PC-3 (cell line): ENCODE results near the gene CIB2. TPM values are rescaled to one million over a fixed set of nuclear protein-coding genes. Genes with fewer than 3 reads are reported as not detected.

Experiments
- ATAC-seq: fragments of 200-7000 bp; cut with Tn5 transposase; 2 replicates; pipeline ENCODE4 v1.9.1; 2020; ENCODE audit warnings: mild to moderate bottlenecking, moderate library complexity
- BruUV-seq: library from RNA; stranded (reverse); fragments of 400-500 nt; replicated peaks from 2 replicates; lab custom pipeline; 2021; lab: Mats Ljungman, UMichigan
- CTCF ChIA-PET: fragments of 300-600 bp; sonication (Branson Sonifier 250); formaldehyde crosslinking; loops from one replicate; lab custom pipeline; 2022; ENCODE audit warnings: antibody characterized with exemption; lab: Charles Lee
- POLR2A ChIA-PET: fragments of 300-600 bp; sonication (Branson Sonifier 250); formaldehyde crosslinking; loops from one replicate; lab custom pipeline; 2022; ENCODE audit warnings: antibody characterized with exemption; ENCODE audit not compliant: unreplicated experiment; lab: Charles Lee
- DNase-seq: peaks from one replicate; pipeline ENCODE4 v3.0.0-alpha.2; 2015
- H2AFZ ChIP-seq: fragments of 300-600 bp; sonication (generic); 2 replicates; pipeline ENCODE4 v1.6.0; 2016; ENCODE audit warnings: antibody characterized with exemption, low read length
- H3F3A ChIP-seq: fragments of 300-600 bp; sonication (generic); one replicate; pipeline ENCODE4 v1.6.0; 2017; ENCODE audit warnings: antibody characterized with exemption, low read length, control low read depth, mild to moderate bottlenecking; ENCODE audit not compliant: unreplicated experiment
- H3K27ac ChIP-seq: fragments of 300-600 bp; sonication (generic); 2 replicates; pipeline ENCODE4 v1.5.1; 2016; ENCODE audit warnings: mild to moderate bottlenecking, low read length
- H3K27me3 ChIP-seq: fragments of 300-600 bp; sonication (generic); 2 replicates; pipeline ENCODE4 v1.6.1; 2016; ENCODE audit warnings: low read length, mixed read lengths
- H3K36me3 ChIP-seq: fragments of 300-600 bp; sonication (generic); 2 replicates; pipeline ENCODE4 v1.6.1; 2016; ENCODE audit warnings: low read depth, mixed run types, low read length, mixed read lengths
- H3K4me1 ChIP-seq: fragments of 300-600 bp; sonication (generic); 2 replicates; pipeline ENCODE4 v1.5.1; 2016; ENCODE audit warnings: low read length; ENCODE audit not compliant: insufficient read depth
- H3K4me2 ChIP-seq: fragments of 300-600 bp; sonication (generic); 2 replicates; pipeline ENCODE4 v1.6.0; 2016; ENCODE audit warnings: low read length
- H3K4me3 ChIP-seq: fragments of 300-600 bp; sonication (generic); 2 replicates; pipeline ENCODE4 v1.5.1; 2016; ENCODE audit warnings: mild to moderate bottlenecking, low read length, mixed read lengths
- H3K79me2 ChIP-seq: fragments of 300-600 bp; sonication (generic); 2 replicates; pipeline ENCODE4 v1.6.1; 2017; ENCODE audit warnings: low read length, mixed read lengths
- H3K9ac ChIP-seq: fragments of 300-600 bp; sonication (generic); 2 replicates; pipeline ENCODE4 v1.6.0; 2016; ENCODE audit warnings: mild to moderate bottlenecking, low read length
- H3K9me2 ChIP-seq: fragments of 300-600 bp; sonication (generic); replicated peaks from 2 replicates; pipeline ENCODE4 v1.6.1; 2016; ENCODE audit warnings: mixed run types, low read length, mixed read lengths
- H3K9me3 ChIP-seq: fragments of 300-600 bp; sonication (generic); 2 replicates; pipeline ENCODE4 v1.6.1; 2016; ENCODE audit warnings: low read length, mixed read lengths
- H4K20me1 ChIP-seq: fragments of 300-600 bp; sonication (generic); 2 replicates; pipeline ENCODE4 v1.6.1; 2016; ENCODE audit warnings: low read length, mixed read lengths
- CTCF ChIP-seq: fragments of 300-600 bp; sonication (generic); conservative IDR thresholded peaks from 2 replicates; pipeline ENCODE4 v1.5.1; 2017; ENCODE audit warnings: antibody characterized with exemption, low read depth, mild to moderate bottlenecking, low read length
- EZH2 ChIP-seq: fragments of 300-600 bp; sonication (generic); IDR thresholded peaks from one replicate; pipeline ENCODE4 v1.6.1; 2017; ENCODE audit warnings: antibody characterized with exemption, mild to moderate bottlenecking, low read length; ENCODE audit not compliant: unreplicated experiment
- EZH2phosphoT487 ChIP-seq: fragments of 300-600 bp; sonication (generic); IDR thresholded peaks from 2 replicates; pipeline ENCODE4 v1.6.1; 2018; ENCODE audit warnings: mild to moderate bottlenecking, antibody characterized with exemption, low read length, borderline replicate concordance
- intact Hi-C: fragments of 100-400 bp; cut with micrococcal nuclease; formaldehyde crosslinking; loops from 2 replicates; pipeline ENCODE4 v1.9.0; 2023
- total RNA-seq: library from RNA; depleted of rRNA; stranded (reverse); fragments of >200 nt; gene quantifications from 2 replicates; pipeline ENCODE4 v1.2.3, GENCODE V29; 2014

The CIB2 gene
- total RNA-seq, 1 experiment from 2014 or later: 10.4 TPM

- Histone ChIP-seq H3K4me2 (no peak overlapping the region), H3K9ac (no peak overlapping the region), H3K27me3 (no peaks in the 10 kb centered on the region), H3K4me1 (0 out of 2 replicates have a peak, but pooled peaks cover under 1% of the 10 kb centered on the region), H2AFZ (no peak overlapping the region), H3K27ac (no peak overlapping the region), H3K9me3 (no peaks in the 10 kb centered on the region), H3K4me3 (no peak overlapping the region), H3K9me2 (no peaks in the 10 kb centered on the region), H3K36me3 (no peaks in the 10 kb centered on the region), H4K20me1 (no peaks in the 10 kb centered on the region), H3K79me2 (no peaks in the 10 kb centered on the region), H3F3A (no peaks in the 10 kb centered on the region)
- no peak for TF ChIP-seq EZH2
- TF ChIP-seq EZH2phosphoT487: no peak
- no peak for TF ChIP-seq CTCF
- DNase-seq: no peak
- no peak for ATAC-seq
- BruUV-seq: no TSS peak
- ChIA-PET POLR2A (no interaction called here), CTCF (interaction anchor here (1.0 kb wide), 1 partner anchor 32 kb away, joined by 4 read pairs; no protein-coding TSS in a partner anchor)
- intact Hi-C loops: no loop called here
Observed at GRCh38 chr15:78139578-78139977, 8.3 kb upstream of the CIB2 start.

- ChIA-PET POLR2A (no interaction called here), CTCF (no interaction called here)
- Histone ChIP-seq H2AFZ (no peak overlapping the region; the same call in 1 of the 2 replicates), H3F3A (no peaks in the 10 kb centered on the region), H3K9me2 (no peaks in the 10 kb centered on the region), H3K27ac (peak overlapping the region; percentile 86), H3K79me2 (no peaks in the 10 kb centered on the region), H3K27me3 (no peaks in the 10 kb centered on the region), H3K4me3 (no peak overlapping the region), H3K4me2 (peak overlapping the region; percentile 62), H3K9me3 (no peaks in the 10 kb centered on the region), H3K4me1 (peaks cover 34% of the 10 kb centered on the region), H3K9ac (peak overlapping the region; percentile 35; the same call in 1 of the 2 replicates), H4K20me1 (no peaks in the 10 kb centered on the region), H3K36me3 (no peaks in the 10 kb centered on the region)
- ATAC-seq (peak; percentile 49), DNase-seq (peak; percentile 94)
- intact Hi-C loops: loop anchor here (5.0 kb wide), 2 partner anchors 64 to 108 kb away; no protein-coding TSS in a partner anchor
- TF ChIP-seq EZH2phosphoT487: no peak
- no peak for TF ChIP-seq EZH2
- no peak for TF ChIP-seq CTCF
- BruUV-seq: no TSS peak
Observed at GRCh38 chr15:78133801-78134200, 2.6 kb upstream of the CIB2 start.

- H3K9me2 ChIP-seq: no peaks in the 10 kb centered on the region
- BruUV-seq: no TSS peak
- H3K4me2 ChIP-seq: peak overlapping the region; percentile 76; the same call in 1 of the 2 replicates
- ATAC-seq (no peak), DNase-seq (no peak)
- ChIA-PET CTCF (interaction anchor here (0.6 to 1.5 kb wide), 5 partner anchors 26 to 162 kb away, joined by 3 to 9 read pairs (median 5); no protein-coding TSS in a partner anchor), POLR2A (no interaction called here)
- H3K4me1 ChIP-seq: peaks cover 42% of the 10 kb centered on the region
- H3K9me3 ChIP-seq: no peaks in the 10 kb centered on the region
- H2AFZ ChIP-seq: no peak overlapping the region
- H3F3A ChIP-seq: no peaks in the 10 kb centered on the region
- no peaks in the 10 kb centered on the region for H3K36me3 ChIP-seq
- no peak overlapping the region for H3K9ac ChIP-seq
- H3K79me2 ChIP-seq: no peaks in the 10 kb centered on the region
- no peaks in the 10 kb centered on the region for H4K20me1 ChIP-seq
- intact Hi-C loops: loop anchor here (5.0 kb wide), 2 partner anchors 67 to 112 kb away; no protein-coding TSS in a partner anchor
- H3K27me3 ChIP-seq: no peaks in the 10 kb centered on the region
- peak overlapping the region; percentile 62; the same call in 1 of the 2 replicates for H3K4me3 ChIP-seq
- TF ChIP-seq EZH2 (no peak), CTCF (no peak), EZH2phosphoT487 (no peak)
- no peak overlapping the region for H3K27ac ChIP-seq
Observed at GRCh38 chr15:78130466-78131294, 565 bp downstream of the CIB2 start.
